Umbilical cord (tissue), 2 donors: ENCODE results near the gene MCTP1. TPM values are rescaled to one million over a fixed set of nuclear protein-coding genes. Genes with fewer than 3 reads are reported as not detected.

Source experiments
- DNase-seq: peaks from one replicate; pipeline ENCODE4 v3.0.0-alpha.2; 2015; ENCODE audit warnings: low spot score
- total RNA-seq: library from RNA; depleted of rRNA; stranded (reverse); fragments of >200 nt; gene quantifications from one replicate; pipeline ENCODE4 v1.2.3, GENCODE V29; 2014; ENCODE audit warnings: low replicate concordance; ENCODE audit not compliant: insufficient read depth

MCTP1 gene
- total RNA-seq, 1 donor from 2014 or later: 24.8 TPM

GRCh38 chr5:94661086-94661485 is 623.8 kb downstream of the MCTP1 start:
- DNase-seq: no peak

GRCh38 chr5:94660506-94660905 is 624.4 kb downstream of the MCTP1 start:
- no peak for DNase-seq

- DNase-seq: no peak
Observed at GRCh38 chr5:94658272-94658671, 626.6 kb downstream of the MCTP1 start.

Other genes with a start within 250 kb of the MCTP1 start
- gene FAM81B, start 106.3 kb upstream of the MCTP1 start, total RNA-seq: 1.7 TPM